NCI-H526 (cell line): ENCODE measurements around the gene KLHL3.
A peak's percentile ranks its signal among the peaks of the same experiment; 100 is the strongest.

Experiments used
- DNase-seq, 2 experiments: peaks; one replicate each; lab custom pipeline; 2025; lab: John Stamatoyannopoulos, UW

KLHL3 gene

DNA sequence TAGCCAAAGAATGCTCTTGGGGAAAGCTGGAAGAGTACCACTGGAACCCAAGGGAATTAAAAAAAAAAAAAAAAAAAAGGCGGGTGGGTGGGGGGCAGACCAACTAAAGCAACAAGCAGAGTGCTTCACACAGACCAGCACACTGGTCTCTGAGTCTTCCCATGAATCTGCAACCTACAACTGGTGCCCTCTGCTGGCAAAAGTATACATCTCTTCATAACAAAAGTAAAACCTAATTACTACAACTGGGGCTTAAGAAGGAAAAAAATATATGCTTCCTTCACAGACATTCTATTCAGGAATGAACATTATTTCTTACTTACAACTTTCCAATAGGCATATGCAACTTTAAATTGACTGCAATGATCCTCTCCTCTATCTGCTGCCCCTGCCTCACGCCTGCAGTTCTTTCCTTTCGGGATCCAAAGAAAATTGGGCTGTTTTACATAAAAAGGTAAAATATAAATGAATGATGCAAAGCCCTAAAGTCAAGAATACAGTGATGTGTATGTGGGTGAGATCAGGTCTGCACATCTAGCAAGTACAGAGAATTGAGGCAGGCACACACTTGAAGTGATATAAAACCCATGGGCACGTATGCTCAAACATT is 7.2 kb upstream of the KLHL3 start:
- DNase-seq = peak; percentile 90 to 91

GRCh38 chr5:137741718-137742117 is 5.8 kb upstream of the KLHL3 start:
- peak; percentile 53 to 67 for DNase-seq

DNA sequence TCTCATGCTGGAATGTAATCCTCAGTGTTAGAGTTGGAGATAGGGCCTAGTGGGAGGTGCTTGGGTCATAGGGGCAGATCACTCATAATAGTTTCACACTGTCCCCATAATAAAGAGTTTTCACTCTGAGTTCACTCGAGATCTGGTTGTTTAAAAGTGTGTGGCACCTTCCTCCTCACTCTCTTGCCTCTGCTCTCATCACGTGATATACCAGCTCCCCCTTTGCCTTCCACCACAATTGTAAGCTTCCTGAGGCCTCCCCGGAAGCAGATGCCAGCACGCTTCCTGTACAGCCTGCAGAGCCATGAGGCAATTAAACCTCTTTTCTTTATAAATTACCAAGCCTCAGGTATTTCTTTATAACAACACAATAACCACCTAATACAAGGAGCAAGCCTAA is 3.8 kb upstream of the KLHL3 start:
- DNase-seq = no peak

DNA sequence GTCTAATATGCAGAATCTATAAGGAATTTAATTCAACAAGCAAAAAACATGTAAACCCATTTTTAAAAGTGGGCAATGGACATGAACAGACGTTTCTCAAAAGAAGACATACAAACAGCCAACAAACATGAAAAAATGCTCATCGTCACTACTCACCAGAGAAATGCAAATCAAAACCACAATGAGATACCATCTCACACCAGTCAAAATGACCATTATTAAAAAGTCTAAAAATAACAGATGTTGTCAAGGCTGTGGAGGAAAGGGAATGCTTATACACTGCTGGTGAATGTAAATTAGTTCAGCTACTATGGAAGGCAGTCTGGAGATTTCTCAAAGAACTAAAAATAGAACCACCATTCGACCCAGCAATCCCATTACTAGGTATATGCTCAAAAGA is 3.1 kb upstream of the KLHL3 start:
- peak; percentile 68 to 76 for DNase-seq

GRCh38 chr5:137737349-137738131 is 1.7 kb upstream of the KLHL3 start:
- DNase-seq = no peak

GRCh38 chr5:137736496-137736895 is 607 bp upstream of the KLHL3 start:
- no peak for DNase-seq

- DNase-seq = peak; percentile 55 to 72
These were observed 831 bp downstream of the KLHL3 start for GRCh38 chr5:137734962-137735554.

DNA sequence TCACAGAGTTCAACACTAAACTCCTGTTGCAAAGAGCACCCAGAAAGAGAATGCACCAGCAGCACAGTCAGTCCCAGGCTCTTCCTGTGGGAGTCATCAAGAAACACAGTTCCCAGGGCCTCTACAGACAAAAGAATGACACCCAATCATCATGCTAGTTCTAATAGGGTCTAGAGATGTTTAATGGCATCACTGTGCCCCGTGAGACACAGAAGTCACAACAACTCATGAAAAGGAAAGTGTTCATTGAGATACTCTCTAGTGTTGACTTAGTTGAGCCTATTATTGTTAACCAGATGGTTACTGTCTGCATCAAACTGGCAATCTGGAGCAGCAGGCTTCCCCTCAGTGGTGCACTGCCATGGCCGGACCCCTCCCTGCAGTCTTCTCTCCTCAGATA is 1.6 kb downstream of the KLHL3 start:
- DNase-seq = no peak

- no peak for DNase-seq
These were observed 2.0 kb downstream of the KLHL3 start for GRCh38 chr5:137733922-137734321.

- no peak for DNase-seq
These were observed 2.9 kb downstream of the KLHL3 start for GRCh38 chr5:137733006-137733405.

- no peak for DNase-seq
These were observed 4.7 kb downstream of the KLHL3 start for GRCh38 chr5:137731176-137731575.

GRCh38 chr5:137730336-137730735 is 5.6 kb downstream of the KLHL3 start:
- DNase-seq = no peak

- no peak for DNase-seq
These were observed 7.8 kb downstream of the KLHL3 start for GRCh38 chr5:137728048-137728447.

DNA sequence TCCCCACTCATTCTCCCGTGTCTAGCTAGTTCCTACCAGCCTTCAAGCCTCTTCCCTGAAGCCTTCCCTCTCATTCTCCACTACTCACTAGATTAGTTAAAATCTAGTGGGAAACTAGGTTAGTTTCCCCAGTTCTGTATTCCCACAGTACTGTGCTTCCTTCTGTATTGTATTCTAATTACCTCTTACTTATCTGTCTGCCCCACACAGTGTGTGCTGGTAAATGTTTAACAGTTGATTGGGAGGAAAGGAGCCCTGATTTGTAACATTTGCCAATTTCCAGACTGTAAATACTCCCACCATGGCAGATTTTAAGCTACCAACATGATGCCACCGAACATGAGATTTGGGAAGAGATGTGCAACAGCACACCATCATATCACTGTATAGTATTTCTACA is 8.3 kb downstream of the KLHL3 start:
- DNase-seq = no peak

GRCh38 chr5:137724251-137724650 is 11.6 kb downstream of the KLHL3 start:
- no peak for DNase-seq

- DNase-seq = no peak
These were observed 17.3 kb downstream of the KLHL3 start for GRCh38 chr5:137718611-137719010.

DNA sequence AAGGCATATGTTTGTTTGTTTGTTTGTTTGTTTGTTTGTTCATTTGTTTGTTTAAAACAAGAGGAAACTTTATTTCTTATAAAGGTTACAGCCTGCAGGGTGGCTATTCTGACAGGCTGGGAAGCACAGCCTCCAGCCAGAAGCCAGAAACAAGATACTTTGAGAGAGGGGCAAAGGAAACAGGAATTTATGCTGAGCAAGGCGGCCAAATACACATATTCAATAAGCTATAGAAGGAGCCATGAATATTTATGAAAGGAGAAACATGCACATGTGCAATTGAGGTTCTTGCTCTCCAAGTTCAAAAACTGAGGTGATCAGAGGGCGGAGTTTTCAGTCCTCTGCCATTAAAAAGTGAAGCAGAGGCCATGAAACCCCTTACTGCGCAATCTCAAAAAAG is 19.6 kb downstream of the KLHL3 start:
- no peak for DNase-seq

DNA sequence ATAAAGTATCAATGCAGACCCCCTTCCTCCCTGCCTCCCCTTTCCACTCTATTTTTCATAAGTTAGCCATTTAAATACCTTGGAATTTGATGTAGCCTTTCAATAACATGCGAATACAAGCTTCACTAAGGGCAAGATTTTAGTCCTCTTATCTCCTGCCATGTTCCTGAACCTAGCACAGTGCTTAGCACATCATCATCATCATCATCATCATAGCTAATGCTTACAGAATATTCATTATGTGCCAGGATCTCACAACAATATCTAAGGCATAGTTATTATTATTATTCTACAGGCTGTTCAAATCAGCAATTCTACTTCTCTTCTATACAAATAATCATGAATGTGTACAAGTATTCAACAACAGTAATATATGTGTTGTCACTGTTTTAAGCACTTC is 20.4 kb downstream of the KLHL3 start:
- DNase-seq = no peak

- no peak for DNase-seq
These were observed 20.9 kb downstream of the KLHL3 start for GRCh38 chr5:137714946-137715345.

DNA sequence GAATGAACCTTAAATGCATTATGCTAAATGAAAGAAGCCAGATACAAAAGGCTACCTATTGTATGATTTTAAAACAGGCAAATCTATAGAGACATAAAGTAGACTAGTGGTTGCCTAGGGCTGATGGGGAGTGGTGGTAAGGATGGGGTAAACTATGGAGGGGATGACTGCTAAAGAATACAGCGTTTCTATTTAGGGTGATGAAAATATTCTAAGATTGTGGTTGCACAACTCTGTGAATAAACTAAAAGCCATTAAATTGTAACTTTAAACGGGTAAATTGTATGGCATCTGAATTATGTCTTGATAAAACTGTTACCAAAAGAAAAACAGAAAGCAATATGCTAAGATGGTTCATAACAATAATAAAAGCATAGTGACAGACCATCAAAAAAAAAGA is 21.4 kb downstream of the KLHL3 start:
- DNase-seq = no peak

GRCh38 chr5:137712139-137712667 is 23.7 kb downstream of the KLHL3 start:
- DNase-seq = no peak

- DNase-seq = no peak
These were observed 25.8 kb downstream of the KLHL3 start for GRCh38 chr5:137710086-137710485.
